Smooth muscle cell (in vitro differentiated cells): ENCODE data around the gene SHC1. TPM values are rescaled to one million over a fixed set of nuclear protein-coding genes. Genes with fewer than 3 reads are reported as not detected.

Experiments used
- DNase-seq: peaks from one replicate; lab custom pipeline; 2025; ENCODE audit not compliant: unreplicated experiment; lab: John Stamatoyannopoulos, UW
- H2AFZ ChIP-seq: fragments of 200-600 bp; sonication (generic); 2 replicates; pipeline ENCODE4 v1.6.0; 2016; ENCODE audit warnings: antibody characterized with exemption, low read depth, mild to moderate bottlenecking
- H3F3A ChIP-seq: fragments of 200-600 bp; sonication (generic); 2 replicates; pipeline ENCODE4 v1.6.0; 2017; ENCODE audit warnings: antibody characterized with exemption, low read depth
- H3K27ac ChIP-seq: fragments of 200-600 bp; sonication (generic); 2 replicates; pipeline ENCODE4 v1.5.1; 2016; ENCODE audit warnings: low read depth, mild to moderate bottlenecking
- H3K27me3 ChIP-seq: fragments of 200-600 bp; sonication (generic); 2 replicates; pipeline ENCODE4 v1.6.1; 2016; ENCODE audit warnings: low read depth, mild to moderate bottlenecking
- H3K36me3 ChIP-seq: fragments of 200-600 bp; sonication (generic); 2 replicates; pipeline ENCODE4 v1.5.1; 2016; ENCODE audit warnings: low read depth
- H3K4me1 ChIP-seq: fragments of 200-600 bp; sonication (generic); 2 replicates; pipeline ENCODE4 v1.5.1; 2016; ENCODE audit warnings: low read depth
- H3K4me2 ChIP-seq: fragments of 200-600 bp; sonication (generic); 2 replicates; pipeline ENCODE4 v1.6.0; 2016; ENCODE audit warnings: mild to moderate bottlenecking
- H3K4me3 ChIP-seq: fragments of 200-600 bp; sonication (generic); 2 replicates; pipeline ENCODE4 v1.5.1; 2016; ENCODE audit warnings: mild to moderate bottlenecking
- H3K79me2 ChIP-seq: fragments of 200-600 bp; sonication (generic); 2 replicates; pipeline ENCODE4 v1.6.0; 2016; ENCODE audit warnings: low read depth, mild to moderate bottlenecking
- H3K9ac ChIP-seq: fragments of 200-600 bp; sonication (generic); 2 replicates; pipeline ENCODE4 v1.6.0; 2016; ENCODE audit warnings: low read depth
- H3K9me3 ChIP-seq: fragments of 200-600 bp; sonication (generic); replicated peaks from 2 replicates; pipeline ENCODE4 v1.5.1; 2016; ENCODE audit warnings: low read depth
- H4K20me1 ChIP-seq: fragments of 200-600 bp; sonication (generic); 2 replicates; pipeline ENCODE4 v1.6.0; 2016; ENCODE audit warnings: low read depth
- CTCF ChIP-seq: fragments of 200-600 bp; sonication (generic); IDR thresholded peaks from 2 replicates; pipeline ENCODE4 v1.5.1; 2017; ENCODE audit warnings: borderline replicate concordance, mild to moderate bottlenecking, antibody characterized with exemption; ENCODE audit not compliant: insufficient read depth, poor library complexity, severe bottlenecking
- WGBS: methylation state at CpG from one replicate; pipeline ENCODE4 v1.1.7; 2016; ENCODE audit warnings: low lambda C conversion rate; 5-methylcytosine and 5-hydroxymethylcytosine counted together
- polyA plus RNA-seq: library from polyadenylated mRNA; unstranded; fragments of >200 nt; fragmentation: Nextera tagmentation; extraction: Ambion mirVana; gene quantifications from 2 replicates; pipeline ENCODE4 v1.2.1, GENCODE V29; 2016
- total RNA-seq: library from RNA; depleted of rRNA; stranded (reverse); fragments of >200 nt; gene quantifications from 2 replicates; pipeline ENCODE4 v1.2.3, GENCODE V29; 2014

Gene SHC1
- total and polyA plus RNA-seq, 2 experiments from 2014 or later, result 207 to 249 TPM

- Histone ChIP-seq H3K27me3 (no peaks in the 10 kb centered on the region), H4K20me1 (no peaks in the 10 kb centered on the region), H3K4me2 (peak overlapping the region; percentile 100), H2AFZ (peak overlapping the region; percentile 78), H3K27ac (peak overlapping the region; percentile 12), H3K9me3 (no peaks in the 10 kb centered on the region), H3K79me2 (peaks cover 33% of the 10 kb centered on the region), H3F3A (no peaks in the 10 kb centered on the region), H3K4me1 (peaks cover 9% of the 10 kb centered on the region), H3K4me3 (peak overlapping the region; percentile 74), H3K9ac (peak overlapping the region; percentile 82), H3K36me3 (no peaks in the 10 kb centered on the region)
- no peak for TF ChIP-seq CTCF
- WGBS, result 27% methylated on average over 17 of the region's 17 CpGs
- no peak for DNase-seq
These were observed 13.4 kb upstream of the SHC1 start for GRCh38 chr1:154983776-154984466.

GRCh38 chr1:154982897-154983648, 12.5 kb upstream of the SHC1 start, which contains the start of gene FLAD1:
TSS of gene FLAD1 (plus strand) at chr1:154983344. CDS start at chr1:154983695, 351 bp downstream.
- peaks cover 9% of the 10 kb centered on the region for H3K4me1 ChIP-seq
- H3K79me2 ChIP-seq, result peaks cover 34% of the 10 kb centered on the region
- no peaks in the 10 kb centered on the region for H3K27me3 ChIP-seq
- peak within 1 kb of the TSS; percentile 82 for H3K9ac ChIP-seq
- under 1% methylated on average over 26 of the region's 26 CpGs for WGBS
- peak within 1 kb of the TSS; percentile 74 for H3K4me3 ChIP-seq
- no peaks in the 10 kb centered on the region for H3K9me3 ChIP-seq
- H3K27ac ChIP-seq, result peak within 1 kb of the TSS; percentile 12
- H4K20me1 ChIP-seq, result no peaks in the 10 kb centered on the region
- TF ChIP-seq CTCF, result no peak
- peak within 1 kb of the TSS; percentile 100 for H3K4me2 ChIP-seq
- no peaks in the 10 kb centered on the region for H3K36me3 ChIP-seq
- peak; percentile 74 for DNase-seq
- peak within 1 kb of the TSS; percentile 86 for H2AFZ ChIP-seq
- H3F3A ChIP-seq, result no peaks in the 10 kb centered on the region

GRCh38 chr1:154982341-154982740, 11.8 kb upstream of the SHC1 start:
- Histone ChIP-seq H4K20me1 (no peaks in the 10 kb centered on the region), H3K27ac (no peak overlapping the region), H3K36me3 (no peaks in the 10 kb centered on the region), H3K9ac (peak overlapping the region; percentile 21), H3K27me3 (no peaks in the 10 kb centered on the region), H3K4me2 (peak overlapping the region; percentile 91), H3K4me3 (peak overlapping the region; percentile 74), H3K4me1 (peaks cover 9% of the 10 kb centered on the region), H3F3A (no peaks in the 10 kb centered on the region), H3K9me3 (no peaks in the 10 kb centered on the region), H3K79me2 (peaks cover 41% of the 10 kb centered on the region), H2AFZ (peak overlapping the region; percentile 86)
- 57% methylated on average over 6 of the region's 6 CpGs for WGBS
- no peak for DNase-seq
- TF ChIP-seq CTCF, result no peak
